Posterior vena cava (tissue), 2 donors: ENCODE data around the gene ATP2A2. TPM values are rescaled to one million over a fixed set of nuclear protein-coding genes. Genes with fewer than 3 reads are reported as not detected.
A peak's percentile ranks its signal among the peaks of the same experiment; 100 is the strongest.
"Not testable (repeated sequence)": the region's sequence is repeated elsewhere in the genome, so short reads cannot be mapped to it uniquely, and the experiment has no call there.

ENCODE experiments used
- DNase-seq: peaks from one replicate; pipeline ENCODE4 v3.0.0-alpha.2; 2020; ENCODE audit warnings: low spot score
- intact Hi-C, 2 donors: fragments of 100-400 bp; cut with DNase I; formaldehyde crosslinking; loops; one replicate each; pipeline versions ENCODE4 v1.14.1 to v1.14.2; 2022 to 2023
- total RNA-seq, 2 donors: library from RNA; stranded (reverse); fragmentation: NEBNext Ultra II Directional; extraction: Animal tissue kit (Norgen Biotek cat#: 25700); gene quantifications; one replicate each; pipeline ENCODE4 v1.2.1, GENCODE V29; 2021
- donor health status: DM: yes; HTN: yes; CAD: no.
- donor health status: DM: yes; HTN: yes; CAD: no.

ATP2A2 gene
- total RNA-seq, 2 donors from 2014 or later: 222 to 263 TPM

DNA sequence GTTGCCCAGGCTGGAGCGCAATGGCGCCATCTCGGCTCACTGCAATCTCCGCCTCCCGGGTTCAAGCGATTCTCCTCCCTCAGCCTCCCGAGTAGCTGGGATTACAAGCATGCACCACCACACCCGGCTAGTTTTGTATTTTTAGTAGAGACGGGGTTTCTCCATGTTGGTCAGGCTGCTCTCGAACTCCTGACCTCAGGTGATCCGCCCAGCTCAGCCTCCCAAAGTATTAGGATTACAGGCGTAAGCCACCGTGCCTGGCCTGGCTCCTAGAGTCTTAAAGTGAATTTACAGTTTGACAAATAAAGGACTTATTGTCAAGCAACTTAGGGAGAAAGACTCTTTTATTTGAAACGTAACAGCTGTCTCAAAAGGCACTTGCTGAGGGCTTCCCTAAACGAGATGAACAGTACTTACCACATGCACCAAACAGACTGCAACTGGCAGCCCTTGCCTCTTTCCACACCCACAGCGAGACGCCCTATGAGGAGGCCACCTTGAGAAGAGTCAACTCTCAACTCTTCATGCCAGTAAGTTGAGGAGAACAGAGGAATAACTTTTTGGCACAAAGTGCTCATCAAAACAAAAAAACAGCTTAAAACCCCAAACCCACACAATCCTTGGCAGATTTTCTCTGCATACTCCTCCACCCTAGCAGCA, 97.2 kb downstream of the ATP2A2 start:
- intact Hi-C loops: not testable (repeated sequence)

DNA sequence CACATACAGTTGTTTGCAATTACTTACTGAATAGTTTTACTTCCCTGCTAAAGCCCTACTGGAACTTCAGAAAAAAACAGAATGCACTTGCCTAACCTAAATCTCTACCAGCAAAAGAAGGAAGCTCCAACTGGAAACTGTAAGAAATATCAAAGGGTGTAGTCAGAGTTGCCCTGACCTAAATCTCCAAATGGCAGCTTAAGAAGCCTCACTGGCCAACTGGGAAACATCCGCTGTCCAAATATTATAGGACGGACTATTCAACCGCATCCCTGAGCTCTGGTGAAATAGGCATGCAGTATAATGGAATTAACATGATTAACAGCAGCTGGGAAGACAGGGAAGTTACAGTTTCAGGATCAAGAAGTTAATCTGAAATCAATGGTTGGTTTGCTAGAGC, 98.2 kb downstream of the ATP2A2 start:
- DNase-seq: peak; percentile 2
- intact Hi-C loops: no loop called here

More for the DNA sequence above, 97.2 kb downstream of the ATP2A2 start:
- DNase-seq: peak; percentile 47

DNA sequence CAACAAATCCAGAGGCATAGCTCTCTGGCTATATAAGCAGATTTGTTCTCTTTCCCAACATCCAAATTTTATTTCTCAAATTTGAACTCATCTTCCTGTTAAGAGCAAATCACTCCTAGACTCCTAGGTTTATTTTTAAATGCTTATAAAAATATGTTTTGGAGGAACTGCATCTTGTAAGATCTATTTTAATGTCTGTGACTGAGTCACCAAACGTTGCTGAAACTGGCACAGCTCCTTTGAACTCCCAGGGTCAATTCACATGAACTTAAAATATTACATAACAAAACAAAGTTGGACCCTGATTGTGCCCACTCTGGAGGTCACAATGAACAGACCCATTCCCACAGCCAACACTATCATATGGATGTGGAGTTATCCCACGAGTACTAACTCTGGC, 98.6 kb downstream of the ATP2A2 start:
- no peak for DNase-seq
- intact Hi-C loops: loop anchor here in 1 of 2 donors (5.0 kb wide), 1 partner anchor 197 kb away; no protein-coding TSS in a partner anchor

DNA sequence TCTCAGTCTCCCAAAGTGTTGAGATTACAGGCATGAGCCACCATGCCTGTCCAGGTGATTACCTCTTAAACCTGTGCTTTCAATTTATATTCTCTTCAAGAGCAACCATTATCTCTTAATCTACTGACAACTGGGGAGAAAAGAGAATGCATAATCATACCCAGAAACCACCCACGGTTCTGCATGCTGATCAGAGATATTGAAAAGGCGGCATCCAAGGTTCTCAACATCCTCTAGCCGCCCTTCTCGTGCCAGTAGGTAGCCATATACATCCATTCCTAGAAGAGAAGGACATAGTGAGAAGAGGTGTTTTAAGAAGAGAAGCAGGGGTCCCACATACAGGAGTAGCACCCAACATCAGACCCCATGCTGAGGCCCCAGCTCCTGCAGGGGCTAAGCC, 101.6 kb downstream of the ATP2A2 start:
- intact Hi-C loops: loop anchor here in 1 of 2 donors (5.0 kb wide), 1 partner anchor 200 kb away; no protein-coding TSS in a partner anchor
- peak; percentile 5 for DNase-seq

Other genes with a start within 250 kb of the ATP2A2 start
- gene C12orf76, start 232.7 kb upstream of the ATP2A2 start, total RNA-seq: 1 to 10 TPM; 6.7 to 9.2 TPM
- gene IFT81, start 156.9 kb upstream of the ATP2A2 start, total RNA-seq: 10 to 100 TPM; 15.0 to 19.2 TPM
- 10 to 100 TPM; 35.2 to 35.9 TPM for gene ANAPC7, start 122.5 kb downstream of the ATP2A2 start, total RNA-seq
- 100 to 1,000 TPM; 167 to 176 TPM for gene ARPC3, start 169.1 kb downstream of the ATP2A2 start, total RNA-seq
- gene GPN3, start 187.0 kb downstream of the ATP2A2 start, total RNA-seq: 10 to 100 TPM; 18.2 to 23.4 TPM
- 1 to 10 TPM; 6.0 to 6.7 TPM for gene FAM216A, start 187.6 kb downstream of the ATP2A2 start, total RNA-seq
- gene VPS29, start 220.9 kb downstream of the ATP2A2 start, total RNA-seq: 100 to 1,000 TPM; 131 to 175 TPM
- gene RAD9B, start 221.1 kb downstream of the ATP2A2 start, total RNA-seq: 1 to 10 TPM; 1.3 to 3.0 TPM